Measurements from ENCODE around the gene SERPINB8. TPM values are rescaled to one million over a fixed set of nuclear protein-coding genes. Genes with fewer than 3 reads are reported as not detected.

SERPINB8 gene
- total RNA-seq, 1 donor from 2014 or later = 0.34 TPM

- H3K36me3 Mint-ChIP-seq = no peaks in the 10 kb centered on the region
- Histone ChIP-seq H3K9me3 (ENCODE audit: low read depth) (no peaks in the 10 kb centered on the region), H3K27ac (no peak overlapping the region), H4K20me1 (ENCODE audit: low read depth) (no peaks in the 10 kb centered on the region), H3K9ac (no peak overlapping the region), H3F3A (ENCODE audit: low read depth) (no peaks in the 10 kb centered on the region), H2AFZ (replicated peaks) (no peak overlapping the region), H3K79me2 (ENCODE audit: low read depth) (no peaks in the 10 kb centered on the region), H3K4me1 (no peaks in the 10 kb centered on the region), H3K4me2 (no peak overlapping the region), H3K4me3 (no peak overlapping the region), H3K27me3 (no peaks in the 10 kb centered on the region), H3K36me3 (no peaks in the 10 kb centered on the region)
- no peak overlapping the region for H3K4me3 Mint-ChIP-seq
- no peak overlapping the region for H3K27ac Mint-ChIP-seq
- H3K4me1 Mint-ChIP-seq = no peaks in the 10 kb centered on the region
- H3K27me3 Mint-ChIP-seq (ENCODE audit: insufficient read depth, low read depth) = no peaks in the 10 kb centered on the region
- DNase-seq (ENCODE audit: low spot score) = peak; percentile 45
- TF ChIP-seq EZH2 (IDR thresholded peaks at IDR 0.05) = no peak
- TF ChIP-seq, protein P1, sequence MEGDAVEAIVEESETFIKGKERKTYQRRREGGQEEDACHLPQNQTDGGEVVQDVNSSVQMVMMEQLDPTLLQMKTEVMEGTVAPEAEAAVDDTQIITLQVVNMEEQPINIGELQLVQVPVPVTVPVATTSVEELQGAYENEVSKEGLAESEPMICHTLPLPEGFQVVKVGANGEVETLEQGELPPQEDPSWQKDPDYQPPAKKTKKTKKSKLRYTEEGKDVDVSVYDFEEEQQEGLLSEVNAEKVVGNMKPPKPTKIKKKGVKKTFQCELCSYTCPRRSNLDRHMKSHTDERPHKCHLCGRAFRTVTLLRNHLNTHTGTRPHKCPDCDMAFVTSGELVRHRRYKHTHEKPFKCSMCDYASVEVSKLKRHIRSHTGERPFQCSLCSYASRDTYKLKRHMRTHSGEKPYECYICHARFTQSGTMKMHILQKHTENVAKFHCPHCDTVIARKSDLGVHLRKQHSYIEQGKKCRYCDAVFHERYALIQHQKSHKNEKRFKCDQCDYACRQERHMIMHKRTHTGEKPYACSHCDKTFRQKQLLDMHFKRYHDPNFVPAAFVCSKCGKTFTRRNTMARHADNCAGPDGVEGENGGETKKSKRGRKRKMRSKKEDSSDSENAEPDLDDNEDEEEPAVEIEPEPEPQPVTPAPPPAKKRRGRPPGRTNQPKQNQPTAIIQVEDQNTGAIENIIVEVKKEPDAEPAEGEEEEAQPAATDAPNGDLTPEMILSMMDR (IDR thresholded peaks at IDR 0.05) = peak; percentile 69
- no peaks in the 10 kb centered on the region for H3K9me3 Mint-ChIP-seq
Observed at GRCh38 chr18:64017870-64018269, 48.0 kb downstream of the SERPINB8 start.

DNA sequence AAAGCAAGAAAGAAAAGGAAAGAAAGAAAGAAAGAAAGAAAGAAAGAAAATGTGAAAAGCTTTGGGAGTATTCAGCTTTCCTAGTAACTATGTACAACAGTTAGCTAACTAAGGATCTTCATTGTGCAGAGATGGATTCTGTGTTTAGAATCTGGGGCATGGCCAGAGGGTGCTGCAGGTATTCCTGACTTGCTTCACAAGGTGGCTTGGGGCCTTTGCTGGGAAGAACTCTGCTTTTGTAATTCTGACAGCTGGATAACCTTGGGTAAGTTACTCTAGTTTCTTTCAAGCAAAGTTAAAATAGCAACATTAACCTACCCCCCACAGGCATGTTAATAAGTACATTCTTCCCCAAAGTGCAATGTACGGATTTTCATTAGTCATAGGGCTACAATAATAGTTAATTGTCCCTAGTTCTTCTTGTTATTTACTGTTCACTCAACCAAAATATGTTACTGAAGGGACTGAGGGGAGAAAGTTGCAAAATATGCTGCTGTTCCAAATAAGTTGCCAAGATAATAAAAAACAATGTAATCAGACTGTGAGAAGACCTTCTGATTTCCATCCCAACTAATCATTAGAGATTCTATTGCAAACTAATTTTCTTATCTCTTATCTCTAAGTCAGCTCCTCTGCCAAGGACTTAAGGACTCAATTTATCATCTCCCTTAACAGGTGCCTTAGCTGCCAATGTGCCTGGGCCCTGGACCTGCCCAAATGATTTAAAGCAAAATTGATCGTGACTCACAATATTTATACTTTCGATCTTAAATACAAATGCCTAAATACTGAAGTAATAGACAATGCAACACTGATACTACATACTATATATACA is 50.3 kb downstream of the SERPINB8 start:
- Histone ChIP-seq H3F3A (ENCODE audit: low read depth) (no peaks in the 10 kb centered on the region), H3K4me1 (no peaks in the 10 kb centered on the region), H3K9ac (no peak overlapping the region), H3K27me3 (no peaks in the 10 kb centered on the region), H3K4me2 (no peak overlapping the region), H2AFZ (replicated peaks) (no peak overlapping the region), H3K4me3 (no peak overlapping the region), H3K27ac (no peak overlapping the region), H3K36me3 (no peaks in the 10 kb centered on the region), H3K9me3 (ENCODE audit: low read depth) (no peaks in the 10 kb centered on the region), H3K79me2 (ENCODE audit: low read depth) (no peaks in the 10 kb centered on the region), H4K20me1 (ENCODE audit: low read depth) (no peaks in the 10 kb centered on the region)
- no peaks in the 10 kb centered on the region for H3K27me3 Mint-ChIP-seq (ENCODE audit: insufficient read depth, low read depth)
- no peak overlapping the region for H3K4me3 Mint-ChIP-seq
- no peaks in the 10 kb centered on the region for H3K4me1 Mint-ChIP-seq
- no peak for DNase-seq (ENCODE audit: low spot score)
- no peaks in the 10 kb centered on the region for H3K36me3 Mint-ChIP-seq
- H3K9me3 Mint-ChIP-seq = no peaks in the 10 kb centered on the region
- no peak overlapping the region for H3K27ac Mint-ChIP-seq
- no peak for TF ChIP-seq EZH2 (IDR thresholded peaks at IDR 0.05)
- no peak for TF ChIP-seq EZH2phosphoT487 (IDR thresholded peaks at IDR 0.05)
- TF ChIP-seq, protein P1 (IDR thresholded peaks at IDR 0.05) = no peak

DNA sequence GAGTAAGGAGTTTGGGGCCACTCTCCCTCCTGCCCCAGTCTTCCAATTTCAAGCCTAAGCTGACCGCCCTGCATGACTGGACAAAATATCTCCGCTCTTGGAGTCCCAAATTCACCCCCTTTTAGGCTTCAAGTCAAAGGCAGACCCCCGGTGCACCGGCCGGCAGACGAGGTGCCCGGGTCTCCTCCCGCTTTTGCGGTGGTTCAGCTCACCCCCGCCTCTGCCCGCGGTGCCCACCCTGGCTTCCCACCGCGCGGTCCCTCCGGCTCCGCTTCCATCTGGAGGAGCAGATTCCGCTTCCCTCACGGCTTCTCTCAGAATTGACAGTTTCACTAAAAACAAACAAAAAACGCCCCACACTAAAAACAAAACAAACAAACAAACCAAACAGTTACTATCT is 56.5 kb downstream of the SERPINB8 start:
- H3K4me1 Mint-ChIP-seq = no peaks in the 10 kb centered on the region
- no peak for DNase-seq (ENCODE audit: low spot score)
- peaks cover 3% of the 10 kb centered on the region for H3K27me3 Mint-ChIP-seq (ENCODE audit: insufficient read depth, low read depth)
- no peak overlapping the region for H3K4me3 Mint-ChIP-seq
- Histone ChIP-seq H3K4me1 (no peaks in the 10 kb centered on the region), H3K27ac (no peak overlapping the region), H3K9me3 (ENCODE audit: low read depth) (no peaks in the 10 kb centered on the region), H3F3A (ENCODE audit: low read depth) (no peaks in the 10 kb centered on the region), H3K79me2 (ENCODE audit: low read depth) (no peaks in the 10 kb centered on the region), H3K9ac (no peak overlapping the region), H4K20me1 (ENCODE audit: low read depth) (no peaks in the 10 kb centered on the region), H3K36me3 (no peaks in the 10 kb centered on the region), H3K4me3 (no peak overlapping the region), H3K27me3 (no peaks in the 10 kb centered on the region), H2AFZ (replicated peaks) (no peak overlapping the region), H3K4me2 (no peak overlapping the region)
- peaks cover 4% of the 10 kb centered on the region for H3K9me3 Mint-ChIP-seq
- TF ChIP-seq EZH2 (IDR thresholded peaks at IDR 0.05) (no peak), EZH2phosphoT487 (IDR thresholded peaks at IDR 0.05) (no peak)
- TF ChIP-seq, protein P1 (IDR thresholded peaks at IDR 0.05) = no peak
- H3K27ac Mint-ChIP-seq = no peak overlapping the region
- peaks cover 2% of the 10 kb centered on the region for H3K36me3 Mint-ChIP-seq
